Neutrophil (primary cell): ENCODE data around the gene TUB.

Source experiments
- H3K27ac ChIP-seq: fragments of 200-600 bp; sonication (generic); 2 replicates; pipeline ENCODE4 v1.5.1; 2016; ENCODE audit warnings: mild to moderate bottlenecking, moderate library complexity
- H3K27me3 ChIP-seq: fragments of 200-600 bp; sonication (generic); 2 replicates; pipeline ENCODE4 v1.6.0; 2016; ENCODE audit warnings: mild to moderate bottlenecking
- H3K36me3 ChIP-seq: fragments of 200-600 bp; sonication (generic); 2 replicates; pipeline ENCODE4 v1.5.1; 2017
- H3K4me1 ChIP-seq, 2 experiments: fragments of 200-600 bp in 1 of 2; sonication (generic) in 1 of 2; 1 replicate in 1 of 2; 2 replicates in 1 of 2; pipeline versions ENCODE4 v1.5.1 to v1.6.1; 2013 to 2016; ENCODE audit warnings: low read depth in 1 of 2, low read length in 1 of 2, mild to moderate bottlenecking in 1 of 2, moderate library complexity in 1 of 2; ENCODE audit not compliant: control insufficient read depth in 1 of 2, insufficient read depth in 1 of 2
- H3K4me3 ChIP-seq, 2 experiments: fragments of 200-600 bp in 1 of 2; sonication (generic) in 1 of 2; 1 replicate in 1 of 2; 2 replicates in 1 of 2; pipeline ENCODE4 v1.5.1; 2013 to 2016; ENCODE audit warnings: low read depth in 1 of 2, low read length in 1 of 2, mild to moderate bottlenecking in 1 of 2, moderate library complexity in 1 of 2
- H3K9me3 ChIP-seq: fragments of 200-600 bp; sonication (generic); 2 replicates; pipeline ENCODE4 v1.5.1; 2016
- CTCF ChIP-seq: fragments of 200-600 bp; sonication (generic); IDR thresholded peaks from 2 replicates; pipeline ENCODE4 v1.5.1; 2016; ENCODE audit warnings: antibody characterized with exemption

TUB gene

GRCh38 chr11:8075119-8075726 is 5.8 kb upstream of the TUB start:
- no peaks in the 10 kb centered on the region for H3K9me3 ChIP-seq
- no peaks in the 10 kb centered on the region for H3K4me1 ChIP-seq
- no peak overlapping the region for H3K27ac ChIP-seq
- no peak for TF ChIP-seq CTCF
- no peak overlapping the region for H3K4me3 ChIP-seq
- peaks cover 74% of the 10 kb centered on the region for H3K27me3 ChIP-seq
- no peaks in the 10 kb centered on the region for H3K36me3 ChIP-seq

- peaks cover 88% of the 10 kb centered on the region for H3K27me3 ChIP-seq
- no peaks in the 10 kb centered on the region for H3K4me1 ChIP-seq
- no peak overlapping the region for H3K27ac ChIP-seq
- H3K4me3 ChIP-seq, result no peak overlapping the region
- H3K36me3 ChIP-seq, result no peaks in the 10 kb centered on the region
- no peaks in the 10 kb centered on the region for H3K9me3 ChIP-seq
- TF ChIP-seq CTCF, result no peak
Measured at GRCh38 chr11:8079111-8079675, 1.8 kb upstream of the TUB start.

- Histone ChIP-seq H3K36me3 (no peaks in the 10 kb centered on the region), H3K27me3 (peaks cover 96% of the 10 kb centered on the region), H3K4me1 (no peaks in the 10 kb centered on the region), H3K27ac (no peak overlapping the region), H3K9me3 (no peaks in the 10 kb centered on the region), H3K4me3 (no peak overlapping the region)
- TF ChIP-seq CTCF, result no peak
Measured at GRCh38 chr11:8080069-8080670, 841 bp upstream of the TUB start.

- no peaks in the 10 kb centered on the region for H3K4me1 ChIP-seq
- TF ChIP-seq CTCF, result no peak
- peaks cover 89% of the 10 kb centered on the region for H3K27me3 ChIP-seq
- H3K36me3 ChIP-seq, result no peaks in the 10 kb centered on the region
- no peak overlapping the region for H3K27ac ChIP-seq
- H3K4me3 ChIP-seq, result no peak overlapping the region
- no peaks in the 10 kb centered on the region for H3K9me3 ChIP-seq
Measured at GRCh38 chr11:8081591-8082250, 710 bp downstream of the TUB start.

GRCh38 chr11:8082391-8083087 is 1.5 kb downstream of the TUB start:
- no peak for TF ChIP-seq CTCF
- Histone ChIP-seq H3K36me3 (no peaks in the 10 kb centered on the region), H3K27me3 (peaks cover 80% of the 10 kb centered on the region), H3K9me3 (no peaks in the 10 kb centered on the region), H3K4me1 (no peaks in the 10 kb centered on the region), H3K4me3 (no peak overlapping the region), H3K27ac (no peak overlapping the region)
